HG02763 (cell line): ENCODE measurements around the gene TRAF7.

ENCODE experiments used
- ATAC-seq: cut with Tn5 transposase; IDR thresholded peaks from one replicate; pipeline ENCODE4 v1.9.1; 2021; ENCODE audit warnings: mild to moderate bottlenecking, moderate library complexity; ENCODE audit not compliant: unreplicated experiment

The TRAF7 gene

GRCh38 chr16:2180962-2181923, 25.7 kb downstream of the TRAF7 start:
- ATAC-seq, result no peak

DNA sequence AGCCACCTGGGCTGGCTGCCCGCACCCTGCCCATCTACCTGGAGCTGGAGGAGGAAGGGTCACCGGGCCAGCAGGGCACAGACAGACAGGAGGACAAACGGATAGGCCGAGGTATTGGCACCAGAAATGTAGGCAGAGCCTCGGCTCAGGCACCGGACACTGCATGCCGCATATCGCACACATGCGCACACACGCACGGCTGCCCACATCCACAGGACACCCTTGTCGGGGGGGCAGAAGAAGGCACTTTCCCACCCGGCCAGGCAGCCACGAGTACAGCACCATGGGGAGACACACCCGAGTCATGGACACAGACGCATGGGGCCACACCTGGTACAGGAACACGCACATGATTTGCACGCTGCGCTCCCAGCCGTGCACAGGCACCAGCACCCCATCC, 26.4 kb downstream of the TRAF7 start:
- no peak for ATAC-seq

DNA sequence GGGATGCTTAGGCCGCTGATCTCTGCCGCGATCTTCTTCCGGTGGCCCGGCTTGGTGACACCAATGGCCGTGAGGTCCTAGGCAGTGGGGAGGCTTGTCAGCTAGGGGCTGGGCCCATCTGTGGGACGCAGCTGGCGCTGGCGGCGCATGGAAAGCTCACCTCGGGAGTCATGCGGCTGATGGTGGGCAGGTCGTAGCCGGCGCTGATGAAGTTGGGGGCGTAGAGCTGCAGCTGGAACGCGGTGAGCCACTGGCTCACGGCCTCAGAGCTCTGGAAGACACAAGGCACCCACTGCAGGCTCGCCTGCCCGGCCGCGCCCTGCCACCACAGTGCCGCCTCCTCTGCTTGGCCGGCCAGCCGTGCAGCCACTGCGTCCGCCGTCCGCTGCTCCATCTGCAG, 28.1 kb downstream of the TRAF7 start:
- no peak for ATAC-seq

GRCh38 chr16:2184346-2184745, 28.8 kb downstream of the TRAF7 start:
- ATAC-seq, result no peak

- no peak for ATAC-seq
These were observed 29.4 kb downstream of the TRAF7 start for GRCh38 chr16:2184962-2185361.

- ATAC-seq, result no peak
These were observed 30.5 kb downstream of the TRAF7 start for GRCh38 chr16:2186064-2186463.

DNA sequence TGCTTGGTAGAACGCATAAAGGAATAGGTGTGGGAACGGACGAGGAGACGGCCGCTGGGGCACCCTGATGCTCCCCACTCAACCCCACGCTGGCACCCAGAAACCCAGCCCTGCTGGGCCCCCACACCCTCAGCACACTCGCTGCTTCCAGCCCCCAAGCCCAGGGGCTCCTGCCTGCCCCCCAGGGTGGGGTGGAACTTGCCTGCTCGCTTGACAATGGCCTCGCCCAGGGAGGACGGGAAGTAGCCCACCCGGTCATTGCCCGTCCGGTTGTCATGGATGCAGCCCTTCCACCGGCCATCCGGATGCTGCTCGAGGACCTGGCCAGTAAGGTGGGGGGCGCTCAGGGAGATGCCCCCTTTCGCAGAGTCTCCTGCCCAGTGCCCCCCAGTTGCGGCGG, 30.9 kb downstream of the TRAF7 start:
- ATAC-seq, result no peak

DNA sequence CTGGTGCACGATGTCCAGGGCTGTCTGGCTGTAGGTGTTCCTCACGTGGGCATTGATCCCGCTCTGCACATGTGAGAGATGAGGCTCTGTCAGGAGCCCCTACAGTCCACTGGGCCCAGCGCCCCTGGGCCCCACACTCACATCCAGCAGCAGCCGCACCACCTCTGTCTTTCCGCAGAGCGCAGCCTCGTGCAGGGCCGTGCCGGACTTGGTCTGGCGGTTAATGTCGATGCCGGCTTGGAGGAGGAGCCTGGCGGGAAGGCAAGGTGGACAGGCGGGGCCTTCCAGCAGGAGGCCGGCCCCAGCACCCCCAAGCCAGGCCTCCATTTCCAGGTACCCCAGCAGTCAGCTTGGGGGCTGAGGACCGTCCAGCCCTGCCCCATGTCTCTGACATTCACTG, 31.6 kb downstream of the TRAF7 start:
- no peak for ATAC-seq

- ATAC-seq, result no peak
These were observed 32.8 kb downstream of the TRAF7 start for GRCh38 chr16:2188395-2188794.

GRCh38 chr16:2189252-2189893, 33.8 kb downstream of the TRAF7 start:
- ATAC-seq, result no peak

GRCh38 chr16:2190002-2190658, 34.5 kb downstream of the TRAF7 start:
- no peak for ATAC-seq

- ATAC-seq, result no peak
These were observed 35.3 kb downstream of the TRAF7 start for GRCh38 chr16:2190659-2191445.

DNA sequence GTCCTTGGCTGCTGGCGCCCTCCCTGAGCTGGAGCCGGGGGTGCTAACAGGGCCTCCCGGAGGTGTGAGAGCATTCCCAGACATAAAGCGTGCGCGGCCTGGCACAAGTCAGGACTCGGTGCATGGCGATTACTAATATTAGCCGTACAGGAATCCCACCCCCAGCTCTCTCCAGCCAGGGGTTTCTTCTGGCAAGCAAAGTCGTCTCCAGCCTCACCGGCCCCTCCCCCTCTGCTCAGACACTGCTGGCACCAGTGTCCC, 35.8 kb downstream of the TRAF7 start:
- ATAC-seq, result no peak

- no peak for ATAC-seq
These were observed 38.7 kb downstream of the TRAF7 start for GRCh38 chr16:2194166-2194834.

DNA sequence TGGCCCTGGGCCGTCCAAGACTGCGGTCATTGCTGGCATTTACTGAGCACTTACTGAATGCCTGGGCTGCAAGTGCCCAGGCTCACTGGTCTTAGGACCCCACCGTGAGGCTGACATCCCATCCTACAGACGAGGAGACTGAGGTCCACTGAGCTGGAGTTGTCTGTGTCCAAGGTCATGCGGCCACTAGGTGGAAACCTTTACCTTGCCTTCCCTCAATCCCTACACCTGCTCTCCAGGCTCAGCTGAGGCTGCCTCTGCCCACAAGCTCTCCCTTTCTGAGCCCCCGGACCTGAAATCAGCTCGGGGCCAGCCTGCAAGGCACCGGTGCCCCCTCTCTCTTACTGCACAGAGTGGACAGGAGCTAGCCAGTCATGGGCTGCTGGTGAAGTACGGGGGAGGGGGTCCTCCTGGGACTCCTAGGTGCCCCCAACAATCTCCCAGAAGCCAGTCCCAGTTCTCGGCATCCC, 39.3 kb downstream of the TRAF7 start:
- ATAC-seq, result no peak

DNA sequence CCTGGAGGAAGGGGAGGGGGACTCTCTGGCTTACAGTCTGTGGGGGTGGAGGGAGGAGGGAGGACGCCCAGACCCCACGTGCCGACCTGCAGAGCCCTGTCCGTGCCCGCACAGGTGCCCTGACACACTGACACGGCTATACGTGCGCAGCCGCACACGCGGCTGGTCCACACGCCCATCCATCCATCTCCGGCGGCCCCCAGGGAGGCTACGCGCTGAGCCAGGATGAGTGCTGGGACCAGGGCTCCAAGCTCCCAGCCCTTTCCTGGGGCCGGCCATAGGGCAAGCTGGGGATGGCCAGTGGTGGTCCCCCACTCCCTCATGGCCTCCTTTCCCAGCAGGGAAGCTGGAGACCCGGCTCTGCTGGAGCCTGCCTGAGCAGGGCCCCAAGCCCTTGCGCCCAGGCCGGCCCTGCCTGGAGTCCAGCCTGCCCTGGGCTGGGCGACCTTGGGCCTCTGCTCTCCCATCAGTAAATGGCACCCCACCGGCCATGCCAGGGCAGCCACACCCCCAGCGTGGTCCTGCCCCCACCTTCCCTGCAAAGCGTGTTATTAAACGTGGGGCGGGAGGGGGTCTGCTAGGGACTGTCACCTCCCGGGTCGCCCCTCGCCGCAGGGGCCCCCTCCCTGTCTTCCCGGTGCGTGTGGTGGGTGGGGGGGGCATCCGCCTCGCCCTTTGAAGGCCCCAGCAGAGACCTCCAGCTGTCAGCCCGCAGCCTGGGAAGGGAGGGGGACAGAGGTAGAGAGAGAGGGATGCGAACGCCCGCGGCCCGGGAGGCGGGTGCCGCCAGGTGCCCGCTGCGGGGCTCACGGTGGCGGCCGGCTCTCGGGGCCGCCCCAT, 40.0 kb downstream of the TRAF7 start:
- ATAC-seq, result no peak

DNA sequence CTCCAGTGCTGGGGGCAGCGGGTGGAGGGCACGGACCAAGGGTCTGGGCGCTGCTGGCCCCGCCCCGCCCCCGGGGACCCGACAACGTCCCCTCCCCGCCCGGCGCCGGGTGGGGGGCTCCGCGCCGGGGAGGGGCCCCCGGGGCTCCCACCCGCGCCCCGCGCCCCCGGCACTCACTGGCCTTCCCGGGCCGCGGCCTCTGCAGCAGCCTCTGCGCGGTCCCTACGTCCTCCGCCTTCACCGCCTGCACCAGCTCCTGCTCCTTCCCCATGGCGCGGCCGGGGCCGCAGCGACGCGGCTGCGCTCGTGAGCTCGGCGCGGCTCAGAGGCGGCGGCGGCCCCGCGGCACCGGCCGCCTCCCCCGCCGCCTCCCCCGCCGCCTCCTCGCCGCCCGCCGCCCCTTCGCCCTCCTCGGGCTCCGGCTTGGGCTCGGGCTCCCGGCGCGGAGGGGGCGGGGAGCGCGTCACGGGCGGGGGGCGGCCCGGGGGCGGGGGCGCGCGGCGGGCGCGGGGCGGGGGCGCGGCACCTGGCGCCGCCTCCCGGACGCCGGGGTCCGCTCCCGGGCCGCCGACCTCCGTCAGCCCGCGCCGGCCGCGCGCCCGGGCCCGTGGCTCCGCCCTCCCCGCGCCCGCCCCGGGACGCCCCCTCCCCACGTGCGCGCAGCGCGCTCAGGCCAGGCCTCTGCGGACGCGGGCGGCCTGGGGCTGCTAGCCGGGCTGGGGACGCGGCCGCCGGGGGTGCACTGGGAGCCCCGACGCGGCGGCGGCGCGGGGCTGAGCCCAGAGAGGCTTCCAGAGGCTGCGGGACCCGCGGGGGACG, 40.8 kb downstream of the TRAF7 start, which contains the start of gene CASKIN1:
Gene CASKIN1, minus strand, starts transcription at position 444 of the 819 bp plus-strand sequence. Its CDS starts 173 bp downstream, at position 271.
- no peak for ATAC-seq

DNA sequence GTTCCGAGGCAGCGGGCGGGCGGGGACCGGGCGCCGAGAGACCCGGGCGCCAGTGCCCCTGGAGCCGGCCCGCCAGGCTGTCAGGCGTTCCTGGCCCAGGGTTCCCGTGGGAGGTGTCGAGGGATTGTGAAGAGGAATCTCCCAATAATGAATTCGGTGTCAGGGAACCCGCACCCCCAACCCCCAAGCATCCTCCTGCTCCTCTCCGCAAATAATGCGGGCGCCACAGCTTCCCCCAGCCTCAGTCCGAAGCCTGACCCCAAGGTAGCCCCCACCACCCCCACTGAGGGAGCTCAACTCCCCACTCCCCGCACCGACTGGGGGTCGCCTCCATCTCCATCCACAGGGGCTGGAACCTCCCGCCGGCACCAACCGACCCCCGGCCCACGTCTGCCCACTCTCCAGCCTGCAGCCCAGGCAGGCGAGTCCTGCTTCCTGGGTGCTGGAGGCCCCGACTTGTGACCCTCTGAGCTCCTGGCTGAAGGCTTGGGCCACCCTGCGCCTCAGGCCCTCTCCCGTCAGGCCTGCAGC, 41.5 kb downstream of the TRAF7 start:
- ATAC-seq, result no peak
